HG02870 (cell line): Measurements from ENCODE around the gene STXBP5.
"Not testable (repeated sequence)": the region's sequence is repeated elsewhere in the genome, so short reads cannot be mapped to it uniquely, and the experiment has no call there.

Experiments used
- ATAC-seq: cut with Tn5 transposase; IDR thresholded peaks from one replicate; pipeline ENCODE4 v1.9.1; 2021; ENCODE audit warnings: mild to moderate bottlenecking, moderate library complexity; ENCODE audit not compliant: unreplicated experiment

STXBP5 gene

DNA sequence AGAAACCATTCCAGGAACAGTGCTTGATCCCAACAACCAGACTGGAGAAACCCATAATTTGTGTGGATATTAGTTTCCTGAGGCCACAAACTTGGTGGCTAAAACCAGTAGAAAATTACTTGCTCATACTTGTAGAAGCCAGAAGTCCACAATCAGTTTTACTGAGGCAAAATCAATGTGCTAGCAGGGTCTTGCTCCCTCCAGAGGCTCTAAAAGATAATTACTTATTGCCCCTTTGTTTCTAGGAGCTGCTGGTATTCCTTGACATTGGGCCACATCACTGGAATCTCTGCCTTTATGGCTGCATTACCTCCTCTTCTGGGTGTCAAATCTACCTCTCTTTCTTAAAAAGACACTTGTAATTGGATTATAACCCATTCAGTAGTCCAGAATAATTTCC, 162.1 kb downstream of the STXBP5 start:
- ATAC-seq, result no peak

DNA sequence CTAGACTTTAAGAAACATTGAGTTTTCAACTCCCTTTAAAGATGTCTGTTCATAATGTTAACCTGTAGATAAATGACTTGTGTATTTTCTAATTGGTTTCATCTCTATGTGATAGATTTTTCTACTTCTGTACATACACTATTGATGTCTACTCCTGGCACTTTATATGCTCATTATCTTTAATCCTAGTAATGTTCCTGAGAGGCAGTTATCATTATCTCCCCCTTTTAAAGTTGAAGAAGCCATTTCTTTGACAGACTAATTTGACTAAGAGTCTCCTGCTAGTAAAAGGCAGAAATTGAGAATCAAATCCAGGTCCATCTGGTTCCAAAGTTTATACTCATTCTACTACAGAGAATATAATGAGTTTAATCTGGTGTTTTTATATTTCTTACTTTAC, 167.1 kb downstream of the STXBP5 start:
- ATAC-seq, result no peak

DNA sequence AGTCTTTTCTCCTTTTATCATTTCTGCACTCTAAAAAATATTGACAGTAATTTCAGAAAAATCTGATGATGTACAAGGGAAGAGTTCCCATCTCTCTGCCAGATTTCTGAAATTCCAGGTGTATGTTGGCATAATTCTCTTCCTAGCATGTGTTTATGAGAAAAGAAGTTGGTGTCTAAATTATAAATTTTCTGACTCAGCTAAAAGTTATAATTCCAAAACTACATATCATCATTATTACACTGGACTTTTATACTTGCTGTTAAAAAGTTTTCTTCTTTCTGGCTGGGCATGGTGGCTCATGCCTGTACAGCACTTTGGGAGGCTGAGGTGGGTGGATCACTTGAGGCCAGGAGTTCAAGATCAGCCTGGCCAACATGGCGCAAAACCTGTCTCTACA, 168.6 kb downstream of the STXBP5 start:
- no peak for ATAC-seq

DNA sequence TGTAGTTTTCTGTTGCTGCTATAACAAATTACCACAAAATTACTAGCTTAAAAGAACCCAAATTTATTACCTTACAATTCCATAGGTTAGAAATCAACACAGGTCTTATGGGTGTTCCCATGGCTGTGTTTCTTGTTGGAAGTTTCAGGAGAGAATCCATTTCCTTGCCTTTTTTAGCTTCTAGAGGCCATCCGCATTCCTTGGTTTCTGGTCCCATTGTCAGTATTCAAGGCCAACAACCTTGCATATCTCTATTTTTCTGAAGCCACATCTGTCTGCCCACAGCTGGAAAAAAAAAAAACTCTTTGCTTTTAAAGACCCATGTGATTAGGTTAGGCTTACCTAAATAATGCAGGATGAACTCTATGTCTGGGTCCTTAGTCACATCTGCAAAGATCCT, 174.6 kb downstream of the STXBP5 start:
- no peak for ATAC-seq

DNA sequence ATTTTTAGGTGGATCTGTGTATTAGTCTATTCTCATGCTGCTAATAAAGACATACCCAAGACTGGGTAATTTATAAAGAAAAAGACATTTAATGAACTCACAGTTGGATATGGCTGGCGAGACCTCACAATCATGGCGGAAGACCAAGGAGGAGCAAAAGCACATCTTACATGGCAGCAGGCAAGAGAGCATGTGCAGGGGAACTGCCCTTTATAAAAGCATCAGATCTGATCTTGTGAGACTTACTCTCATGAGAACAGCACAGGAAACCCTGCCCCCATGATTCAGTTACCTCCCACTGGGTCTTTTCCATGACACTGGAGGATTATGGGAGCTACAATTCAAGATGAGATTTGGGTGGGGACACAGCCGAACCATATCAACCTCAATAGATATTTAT, 176.6 kb downstream of the STXBP5 start:
- ATAC-seq, result not testable (repeated sequence)

DNA sequence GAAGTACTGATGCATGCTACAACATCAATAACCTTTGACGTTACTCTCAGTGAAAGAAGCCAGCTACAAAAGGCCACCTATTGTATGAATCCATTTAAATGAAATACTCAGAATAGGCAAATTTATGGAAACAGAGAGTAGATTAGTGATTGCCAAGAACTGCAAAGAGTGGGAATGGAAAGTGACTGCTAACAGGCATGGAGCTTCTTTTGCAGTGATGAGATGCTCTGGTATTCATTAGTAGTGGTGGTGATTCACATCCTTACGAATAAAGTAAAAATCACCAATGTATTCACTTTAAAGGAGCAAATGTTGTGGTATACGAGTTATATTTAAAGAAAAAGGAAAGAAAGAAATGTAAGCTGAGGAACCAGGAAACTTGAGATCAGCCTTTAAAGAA, 177.5 kb downstream of the STXBP5 start:
- no peak for ATAC-seq

DNA sequence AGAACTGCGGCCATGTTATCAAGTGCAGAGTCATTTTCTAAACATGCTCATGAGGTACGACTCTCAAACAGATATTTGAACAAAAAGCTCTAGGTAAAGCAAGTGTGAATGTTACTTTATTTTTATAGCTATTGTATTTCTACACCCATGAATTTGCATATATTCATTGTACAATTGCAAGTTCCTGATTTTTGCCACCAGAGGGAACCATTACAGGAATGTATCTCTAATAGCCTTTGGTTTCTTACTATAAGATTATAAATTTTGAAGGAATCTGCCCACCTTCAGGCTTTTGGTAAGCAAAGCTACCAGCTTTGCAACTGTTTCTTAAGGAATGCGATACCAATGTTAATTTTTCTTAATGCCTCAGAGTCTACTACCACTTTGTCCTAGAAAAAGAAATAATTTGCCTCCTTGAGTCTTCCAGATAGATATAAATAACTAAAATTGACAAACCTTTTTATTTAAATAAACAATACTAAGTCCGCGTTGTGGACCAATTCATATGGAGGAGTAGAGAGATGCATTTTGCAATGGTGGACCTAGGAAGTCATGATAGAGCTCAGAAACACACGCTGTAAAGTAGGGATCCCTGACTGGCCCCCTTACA, 178.8 kb downstream of the STXBP5 start:
- ATAC-seq, result no peak

DNA sequence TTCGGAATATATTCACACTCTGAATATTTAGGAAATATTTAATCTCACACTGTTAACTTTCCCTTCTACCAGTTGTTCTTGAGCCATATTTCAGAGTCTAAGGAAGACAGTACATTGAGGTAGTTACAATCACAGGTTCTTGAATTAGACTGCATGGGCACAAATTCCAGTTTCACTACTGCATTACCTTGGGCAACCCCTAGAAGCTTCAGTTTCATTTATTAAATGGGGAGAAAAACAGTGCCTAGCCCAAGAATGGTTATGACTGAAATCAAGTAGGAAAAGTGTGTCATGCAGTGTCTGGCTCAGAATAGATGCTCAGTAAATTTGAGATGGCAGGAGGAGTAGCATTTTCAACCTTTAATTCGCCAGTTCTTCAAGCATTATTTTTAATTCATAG, 179.8 kb downstream of the STXBP5 start:
- no peak for ATAC-seq

DNA sequence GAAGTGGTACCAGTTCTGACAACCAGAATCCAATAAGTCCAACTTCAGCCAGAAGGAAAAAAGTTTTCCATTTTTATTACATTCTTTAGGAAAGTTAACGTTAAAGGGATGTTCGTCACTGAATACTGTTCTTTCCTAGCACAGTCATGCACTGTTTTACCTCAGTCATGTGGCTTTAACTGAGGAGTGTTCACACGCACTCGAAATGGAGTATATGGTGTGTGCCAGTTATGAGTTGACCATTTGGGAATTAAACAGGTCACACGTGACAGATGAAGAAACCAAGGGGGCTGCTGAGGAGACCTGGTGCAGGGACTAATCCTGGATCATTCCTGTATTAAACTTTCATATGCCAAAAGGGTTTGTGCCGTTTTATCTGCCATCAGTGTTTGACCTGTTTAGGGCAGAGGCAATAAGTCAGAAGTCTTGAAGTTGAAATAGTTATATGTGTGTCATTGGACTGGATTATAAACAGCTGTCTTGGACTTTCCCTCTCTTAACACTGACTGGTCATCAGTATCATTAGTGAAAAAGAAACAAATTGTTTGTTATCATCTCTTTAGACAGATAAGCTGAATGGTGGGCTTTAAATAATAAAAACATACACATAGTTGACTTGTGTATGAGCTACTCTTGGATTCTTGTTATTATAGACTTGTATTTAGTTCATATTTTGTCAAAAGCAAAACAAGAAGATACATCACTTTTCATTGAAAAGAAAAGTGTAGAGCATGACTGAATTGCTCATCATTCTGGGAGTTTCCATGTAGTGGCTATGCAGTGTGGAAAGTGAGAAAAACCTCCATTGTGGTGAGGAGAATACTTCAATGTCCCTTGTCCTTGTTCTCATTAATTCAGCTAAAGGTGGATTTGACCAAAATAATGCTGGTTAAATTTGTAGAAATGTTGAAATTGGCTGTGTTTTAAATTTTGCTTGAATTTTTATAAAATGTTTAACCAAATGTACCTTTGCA, 180.8 kb downstream of the STXBP5 start:
- ATAC-seq, result peak; percentile 69

DNA sequence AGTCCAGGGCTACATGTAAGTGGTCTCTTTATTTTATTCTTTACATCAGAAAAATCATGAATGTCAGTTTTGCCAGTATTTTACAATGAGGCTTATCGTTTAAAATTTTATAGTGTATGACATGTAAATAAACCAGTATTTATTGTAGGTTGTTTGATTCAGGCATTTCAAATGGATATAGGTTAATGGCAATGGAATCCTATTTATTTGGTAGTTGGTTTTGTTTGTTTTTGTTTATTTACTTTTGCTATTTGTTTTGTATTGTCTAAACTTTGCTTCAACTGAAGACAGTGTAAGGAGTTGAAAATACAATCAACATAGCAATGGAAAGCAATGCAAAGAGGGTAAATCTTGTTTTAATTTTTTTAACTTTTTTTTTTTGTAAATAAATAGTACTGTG, 185.2 kb downstream of the STXBP5 start:
- no peak for ATAC-seq

DNA sequence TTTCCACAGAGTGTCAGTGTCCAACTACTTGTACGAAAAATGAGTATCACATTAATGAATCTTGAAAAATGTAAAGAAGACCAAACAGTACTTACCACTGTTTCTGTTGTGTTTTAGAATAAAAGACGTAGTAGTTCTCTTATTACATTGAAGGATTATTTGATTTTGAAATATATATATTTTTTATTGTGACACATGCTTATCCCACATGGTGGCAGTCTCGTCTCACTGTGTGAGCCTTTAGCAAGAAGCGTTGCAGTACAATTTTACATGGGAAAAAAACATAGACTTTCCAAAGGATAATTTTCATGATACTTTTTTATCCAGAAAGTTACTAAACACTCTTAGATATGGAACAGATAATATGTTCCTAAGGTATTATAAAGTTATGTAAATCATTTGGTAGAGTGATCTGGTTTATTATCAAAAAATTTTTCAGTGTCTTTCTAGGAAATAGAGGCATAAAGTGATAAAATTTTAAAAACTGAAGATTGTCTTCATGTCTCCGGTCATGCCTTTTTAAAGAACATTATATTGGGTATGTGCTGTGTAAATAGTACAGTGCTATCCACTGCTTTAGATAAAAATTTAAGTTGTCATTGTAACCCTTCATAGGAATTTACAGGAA, 186.8 kb downstream of the STXBP5 start:
- ATAC-seq, result no peak

DNA sequence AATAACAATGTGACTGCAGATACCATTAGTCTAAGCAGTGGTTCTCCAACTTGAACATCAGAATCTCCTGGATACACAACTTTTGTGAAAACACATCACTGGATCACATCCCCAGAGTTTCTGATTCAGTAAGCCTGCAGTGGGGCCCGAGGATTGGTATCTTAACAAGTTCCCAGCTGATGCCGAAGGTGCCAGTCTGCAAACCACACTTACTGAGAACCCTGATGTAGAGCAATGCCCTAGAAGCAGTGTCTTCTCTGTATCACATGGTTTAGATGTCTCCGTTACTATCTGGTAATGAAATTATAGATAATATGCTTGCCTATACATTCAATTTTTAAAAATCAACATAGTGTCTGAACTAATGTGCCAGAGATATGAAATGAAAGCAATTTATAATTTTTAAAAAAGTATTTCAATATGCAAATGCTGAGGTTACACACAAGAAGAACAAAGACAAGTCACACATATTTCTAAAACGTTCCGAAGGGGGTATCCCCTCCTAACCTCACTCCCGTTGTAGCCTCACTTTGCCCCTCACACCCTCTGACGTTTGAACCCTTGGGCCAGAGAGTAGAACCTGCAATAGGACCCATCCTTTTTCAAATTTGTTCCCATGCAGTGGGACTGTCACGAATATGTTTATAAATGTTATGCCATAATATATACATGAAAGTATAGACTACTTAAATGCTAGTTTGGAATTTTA, 188.9 kb downstream of the STXBP5 start:
- ATAC-seq, result peak; percentile 63

DNA sequence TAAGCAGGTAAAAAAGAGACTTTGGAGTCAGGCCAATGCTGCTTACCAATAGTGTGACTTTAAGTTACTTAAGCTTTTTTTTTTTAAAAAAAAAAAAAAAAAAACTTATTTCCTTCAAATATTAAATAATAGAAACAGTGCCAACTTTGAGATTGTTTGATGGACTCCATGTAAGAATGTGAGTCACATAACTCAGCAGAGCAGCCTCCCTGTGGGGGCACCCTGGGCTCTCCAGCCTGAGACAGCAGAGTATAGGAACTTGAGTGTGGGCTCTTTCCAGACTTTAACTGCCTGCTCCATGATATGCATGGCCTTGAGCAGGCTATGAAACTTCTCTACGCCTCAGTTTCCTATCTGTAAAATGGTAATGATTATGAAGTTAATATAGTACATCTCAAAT, 190.9 kb downstream of the STXBP5 start:
- no peak for ATAC-seq

DNA sequence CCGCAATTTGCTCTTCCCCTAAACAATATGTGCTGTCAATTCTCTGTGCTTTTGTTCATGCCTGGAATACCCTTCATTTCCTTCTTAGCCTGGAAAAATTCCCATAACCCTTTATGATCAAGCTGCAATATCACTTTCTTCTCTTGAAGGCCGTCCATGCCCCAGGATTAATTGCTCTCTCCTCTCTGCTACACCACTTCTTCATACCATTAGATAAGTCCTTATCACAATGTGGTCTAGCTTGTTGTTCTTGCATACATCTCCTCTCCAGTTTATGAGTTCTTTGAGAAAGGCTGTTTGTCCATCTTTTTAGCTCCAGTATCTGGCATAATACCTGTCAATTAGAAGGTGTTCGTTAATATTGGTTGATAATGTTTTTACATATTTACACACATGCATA, 193.1 kb downstream of the STXBP5 start:
- no peak for ATAC-seq

DNA sequence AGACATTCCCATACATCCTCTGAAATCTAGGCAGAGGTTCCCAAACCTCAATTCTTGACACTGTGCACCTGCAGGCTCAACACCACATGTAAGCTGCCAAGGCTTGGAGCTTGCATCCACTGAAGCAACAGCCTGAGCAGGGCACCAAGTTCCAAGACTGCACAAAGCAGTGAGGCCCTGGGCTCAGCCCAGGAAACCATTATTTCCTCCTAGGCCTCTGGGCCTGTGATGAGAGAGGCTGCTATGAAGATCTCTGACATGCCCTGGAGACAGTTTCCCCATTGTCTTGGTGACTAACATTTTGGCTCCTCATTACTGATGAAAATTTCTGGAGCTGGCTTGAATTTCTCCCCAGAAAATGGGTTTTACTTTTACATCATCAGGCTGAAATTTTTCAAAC, 196.8 kb downstream of the STXBP5 start:
- no peak for ATAC-seq

DNA sequence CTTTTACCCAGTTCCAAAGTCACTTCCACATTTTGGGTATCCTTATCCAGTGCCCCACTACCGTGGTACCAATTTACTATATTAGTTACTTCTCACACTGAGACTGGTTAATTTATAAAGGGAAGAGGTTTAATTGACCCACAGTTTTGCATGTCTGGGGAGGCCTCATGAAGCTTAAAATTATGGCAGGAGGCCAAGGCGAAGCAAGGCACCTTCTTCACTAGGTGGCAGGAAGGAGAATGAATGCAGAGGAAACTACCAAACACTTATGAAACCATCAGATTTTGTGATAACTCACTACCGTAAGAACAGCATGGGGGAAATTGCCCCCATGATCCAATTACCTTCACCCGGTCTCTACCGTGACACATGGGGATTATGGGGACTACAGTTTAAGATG, 197.6 kb downstream of the STXBP5 start:
- no peak for ATAC-seq

DNA sequence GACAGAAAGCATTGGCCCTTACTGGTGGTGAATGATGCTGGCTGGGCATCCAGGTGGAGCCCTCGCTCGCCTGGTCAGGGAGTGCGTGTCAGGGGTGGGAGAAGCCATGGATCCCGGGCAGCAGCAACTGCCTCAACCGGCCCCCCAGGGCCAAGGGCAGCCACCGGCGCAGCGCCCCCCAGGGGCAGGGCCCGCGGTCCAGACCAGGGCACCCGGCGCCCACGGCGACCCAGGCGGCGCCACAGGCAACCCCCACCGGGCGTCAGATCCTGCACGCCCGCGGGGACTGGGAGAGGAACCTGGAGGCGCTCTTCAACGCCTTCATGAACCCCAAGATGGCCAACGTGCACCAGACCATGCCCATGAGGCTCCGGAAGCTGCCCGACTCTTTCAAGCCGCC, 202.6 kb downstream of the STXBP5 start:
- no peak for ATAC-seq

DNA sequence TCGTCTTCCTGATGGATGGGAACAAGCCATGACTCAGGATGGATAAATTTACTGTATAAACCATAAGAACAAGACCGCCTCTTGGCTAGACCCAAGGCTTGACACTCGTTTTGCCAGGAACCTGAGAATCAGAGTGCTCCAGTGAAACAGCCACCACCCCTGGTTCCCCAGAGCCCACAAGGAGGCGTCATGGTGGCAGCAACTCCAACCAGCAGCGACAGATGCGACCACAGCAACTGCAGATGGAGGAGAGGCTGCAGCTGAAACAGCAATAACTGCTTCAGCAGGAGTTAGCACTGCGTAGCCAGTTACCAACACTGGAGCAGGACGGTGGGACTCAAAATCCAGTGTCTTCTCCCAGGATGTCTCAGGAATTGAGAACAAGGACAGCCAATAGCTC, 203.4 kb downstream of the STXBP5 start:
- ATAC-seq, result no peak

DNA sequence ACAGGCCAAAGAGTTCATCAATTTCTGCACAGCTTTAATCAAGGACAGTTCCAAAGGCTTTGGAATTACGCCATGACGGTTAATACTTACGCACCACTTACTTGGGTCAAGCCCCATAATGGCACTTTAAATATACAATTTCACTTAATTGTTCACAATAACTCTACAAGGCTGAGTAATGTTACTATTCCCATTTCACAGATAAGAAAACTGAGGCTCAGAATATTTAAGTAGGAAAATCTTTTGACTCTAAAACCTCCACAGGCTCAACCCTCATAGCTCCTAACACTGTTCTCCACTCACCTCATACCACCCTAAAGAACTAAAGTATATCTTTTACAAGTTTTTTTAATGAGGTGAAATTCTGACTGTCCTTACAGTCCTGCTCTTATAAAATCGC, 212.4 kb downstream of the STXBP5 start:
- no peak for ATAC-seq

DNA sequence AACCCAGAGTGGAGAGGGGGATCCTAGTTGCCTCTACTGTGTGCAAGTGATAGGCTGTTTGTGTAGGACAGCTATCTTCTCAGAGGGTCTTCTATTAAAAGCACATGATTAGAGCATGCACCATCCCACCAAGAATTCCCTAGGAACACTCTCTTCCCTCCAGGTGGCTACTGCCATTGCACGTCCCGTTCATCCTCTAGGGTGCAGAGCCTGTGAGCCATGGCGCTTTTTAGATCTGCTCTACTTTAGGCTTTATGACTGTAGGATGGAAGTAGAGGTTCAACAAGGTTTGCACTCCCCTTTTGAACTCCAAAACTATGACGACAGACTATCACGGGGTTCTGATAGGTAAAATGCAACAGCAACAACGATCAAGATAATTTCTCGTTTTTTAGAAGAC, 213.7 kb downstream of the STXBP5 start:
- no peak for ATAC-seq

DNA sequence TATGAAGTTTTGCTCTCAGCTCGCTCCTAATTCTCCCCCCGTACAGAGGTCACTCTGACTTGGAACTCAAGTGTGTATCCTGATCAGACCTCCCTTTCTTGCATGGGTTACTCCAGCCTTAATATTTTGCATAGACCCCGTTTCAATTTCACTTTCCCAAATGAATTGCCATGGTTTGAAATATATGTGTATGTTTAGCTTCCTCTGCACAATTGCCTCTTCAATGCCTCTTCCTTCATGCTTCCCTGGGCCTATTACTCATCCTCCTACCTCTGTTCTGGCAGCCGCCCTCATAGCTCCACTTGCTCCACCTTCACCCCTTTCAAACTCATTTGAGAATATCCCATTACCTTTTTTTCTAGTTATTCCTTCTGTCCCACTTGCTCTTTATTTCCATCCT, 214.3 kb downstream of the STXBP5 start:
- peak; percentile 55 for ATAC-seq
